PC-9 (cell line): ENCODE results near the gene GPR42.

ENCODE experiments used
- EZH2 ChIP-seq: fragments of 200-600 bp; sonication (generic); IDR thresholded peaks from 2 replicates; pipeline ENCODE4 v1.8.0; 2017; ENCODE audit warnings: antibody characterized with exemption, low read depth
- TF ChIP-seq, protein P1 (sequence below): fragments of 200-600 bp; sonication (generic); conservative IDR thresholded peaks from 2 replicates; pipeline ENCODE4 v1.6.1; 2017; ENCODE audit warnings: mixed run types, antibody characterized with exemption, mild to moderate bottlenecking, moderate library complexity

GRCh38 chr19:35370722-35371121 is at the start of gene GPR42:
- TF ChIP-seq, protein P1, sequence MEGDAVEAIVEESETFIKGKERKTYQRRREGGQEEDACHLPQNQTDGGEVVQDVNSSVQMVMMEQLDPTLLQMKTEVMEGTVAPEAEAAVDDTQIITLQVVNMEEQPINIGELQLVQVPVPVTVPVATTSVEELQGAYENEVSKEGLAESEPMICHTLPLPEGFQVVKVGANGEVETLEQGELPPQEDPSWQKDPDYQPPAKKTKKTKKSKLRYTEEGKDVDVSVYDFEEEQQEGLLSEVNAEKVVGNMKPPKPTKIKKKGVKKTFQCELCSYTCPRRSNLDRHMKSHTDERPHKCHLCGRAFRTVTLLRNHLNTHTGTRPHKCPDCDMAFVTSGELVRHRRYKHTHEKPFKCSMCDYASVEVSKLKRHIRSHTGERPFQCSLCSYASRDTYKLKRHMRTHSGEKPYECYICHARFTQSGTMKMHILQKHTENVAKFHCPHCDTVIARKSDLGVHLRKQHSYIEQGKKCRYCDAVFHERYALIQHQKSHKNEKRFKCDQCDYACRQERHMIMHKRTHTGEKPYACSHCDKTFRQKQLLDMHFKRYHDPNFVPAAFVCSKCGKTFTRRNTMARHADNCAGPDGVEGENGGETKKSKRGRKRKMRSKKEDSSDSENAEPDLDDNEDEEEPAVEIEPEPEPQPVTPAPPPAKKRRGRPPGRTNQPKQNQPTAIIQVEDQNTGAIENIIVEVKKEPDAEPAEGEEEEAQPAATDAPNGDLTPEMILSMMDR = no peak
- no peak for TF ChIP-seq EZH2
